Keratinocyte (primary cell): ENCODE results near the gene FRAS1. TPM values are rescaled to one million over a fixed set of nuclear protein-coding genes. Genes with fewer than 3 reads are reported as not detected.
"Not testable (repeated sequence)": the region's sequence is repeated elsewhere in the genome, so short reads cannot be mapped to it uniquely, and the experiment has no call there.

Experiments used
- DNase-seq: peaks from one replicate; pipeline ENCODE4 v3.0.0-alpha.2; 2011; ENCODE audit warnings: low read depth, missing footprints, low spot score
- FAIRE-seq: peaks from 2 replicates; lab custom pipeline; 2011; peaks lifted over from hg19 to GRCh38; lab: Jason Lieb, UNC
- H2AFZ ChIP-seq: 2 replicates; pipeline ENCODE4 v1.6.0; 2012; ENCODE audit warnings: low read length, control low read depth, inconsistent platforms; ENCODE audit not compliant: control insufficient read depth
- H3K27ac ChIP-seq: 2 replicates; pipeline ENCODE4 v1.5.1; 2011; ENCODE audit warnings: low read length; ENCODE audit not compliant: control insufficient read depth, insufficient read depth
- H3K27me3 ChIP-seq: 3 replicates; pipeline ENCODE4 v1.6.0; 2011; ENCODE audit warnings: low read length; ENCODE audit not compliant: control insufficient read depth, insufficient read depth; ENCODE audit errors: extremely low read depth
- H3K36me3 ChIP-seq, 2 experiments: 2 replicates in 1 of 2; 3 replicates in 1 of 2; pipeline ENCODE4 v1.5.1; 2011; ENCODE audit warnings: low read length in 2 of 2, mild to moderate bottlenecking in 1 of 2; ENCODE audit not compliant: control insufficient read depth in 2 of 2, insufficient read depth in 2 of 2; ENCODE audit errors: extremely low read depth in 1 of 2
- H3K4me1 ChIP-seq: 3 replicates; pipeline ENCODE4 v1.5.1; 2011; ENCODE audit warnings: low read length; ENCODE audit not compliant: control insufficient read depth, insufficient read depth; ENCODE audit errors: extremely low read depth
- H3K4me2 ChIP-seq: 3 replicates; pipeline ENCODE4 v1.6.0; 2011; ENCODE audit warnings: low read depth, low read length; ENCODE audit not compliant: control insufficient read depth, insufficient read depth; ENCODE audit errors: extremely low read depth
- H3K4me3 ChIP-seq, 3 experiments: fragments of 200-600 bp in 1 of 3; sonication (generic) in 1 of 3; 2 replicates in 2 of 3; 3 replicates in 1 of 3; pipeline ENCODE4 v1.5.1; 2011 to 2016; ENCODE audit warnings: low read length in 3 of 3, mild to moderate bottlenecking in 3 of 3, control low read depth in 2 of 3, inconsistent platforms in 1 of 3, low read depth in 1 of 3, mixed read lengths in 1 of 3, mixed run types in 1 of 3, moderate library complexity in 1 of 3; ENCODE audit not compliant: control insufficient read depth in 2 of 3, insufficient read depth in 2 of 3; ENCODE audit errors: extremely low read depth in 1 of 3
- H3K79me2 ChIP-seq: 2 replicates; pipeline ENCODE4 v1.6.0; 2012; ENCODE audit warnings: low read length; ENCODE audit not compliant: control insufficient read depth, insufficient read depth
- H3K9ac ChIP-seq: 3 replicates; pipeline ENCODE4 v1.6.0; 2011; ENCODE audit warnings: low read length; ENCODE audit not compliant: control insufficient read depth, insufficient read depth; ENCODE audit errors: extremely low read depth
- H3K9me1 ChIP-seq: 3 replicates; pipeline ENCODE4 v1.6.0; 2011; ENCODE audit warnings: low read length; ENCODE audit not compliant: control insufficient read depth, insufficient read depth; ENCODE audit errors: extremely low read depth
- H3K9me3 ChIP-seq: 2 replicates; pipeline ENCODE4 v1.5.1; 2012; ENCODE audit warnings: low read depth, low read length; ENCODE audit not compliant: control insufficient read depth
- H4K20me1 ChIP-seq: 3 replicates; pipeline ENCODE4 v1.6.0; 2011; ENCODE audit warnings: low read length; ENCODE audit not compliant: control insufficient read depth, insufficient read depth; ENCODE audit errors: extremely low read depth
- EZH2 ChIP-seq: IDR thresholded peaks from one replicate; pipeline ENCODE4 v1.6.1; 2012; ENCODE audit warnings: inconsistent platforms, mild to moderate bottlenecking, low read length, moderate library complexity
- dilution Hi-C: fragments of 300-500 bp; cut with MboI; formaldehyde crosslinking; loops from one replicate; pipeline ENCODE4 v1.7.0; 2020; ENCODE audit warnings: low sequenced_read_pairs; ENCODE audit not compliant: extremely low pct_ligation_motif_present
- polyA plus RNA-seq, 5 experiments: library from polyadenylated mRNA; depleted of rRNA in 3 of 5; stranded (reverse) in 3 of 5; stranded (forward) in 1 of 5; unstranded in 1 of 5; fragments of >200 nt; gene quantifications; 1 replicate in 1 of 5; 2 replicates in 3 of 5; 3 replicates in 1 of 5; pipeline versions ENCODE4 v1.2.1 to v1.2.3, GENCODE V29; 2011 to 2012; ENCODE audit warnings: missing spikeins in 2 of 5, low read depth in 1 of 5, low replicate concordance in 1 of 5
- TF ChIP-seq, protein P1 (sequence below), 3 experiments: IDR thresholded peaks in 1 of 3; conservative IDR thresholded peaks in 1 of 3; optimal IDR thresholded peaks in 1 of 3; 2 replicates in 2 of 3; 3 replicates in 1 of 3; pipeline versions ENCODE3 to v1.5.1; 2011; ENCODE audit warnings: low read length in 3 of 3, mild to moderate bottlenecking in 3 of 3, moderate library complexity in 2 of 3, control low read depth in 1 of 3, inconsistent platforms in 1 of 3; ENCODE audit not compliant: insufficient read depth in 2 of 3; ENCODE audit errors: extremely low read depth in 1 of 3

FRAS1 gene
- polyA plus RNA-seq, 1 donor (not counting 4 experiments of a cell fraction or from before 2014, with no cell fraction given) = 3.5 TPM

DNA sequence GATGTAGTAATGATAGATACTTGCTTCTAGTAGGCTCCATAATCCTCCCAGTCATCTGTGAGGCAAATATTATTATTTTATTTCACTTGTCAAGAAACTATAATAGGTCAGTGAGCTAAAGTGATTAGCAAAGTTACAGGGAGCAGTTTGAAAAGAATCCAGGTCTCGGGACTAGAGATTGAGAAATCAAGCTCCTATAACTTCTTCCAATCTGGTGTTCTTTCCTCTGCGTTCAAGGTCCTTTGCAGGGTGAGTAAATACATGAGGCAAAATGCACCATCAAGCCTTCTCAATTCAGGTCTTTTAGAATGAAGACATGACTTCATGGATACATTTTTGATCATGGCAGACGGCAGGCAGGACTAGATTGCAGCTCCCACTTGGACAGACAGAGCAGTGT is 150.4 kb downstream of the FRAS1 start:
- dilution Hi-C loops = no loop called here
- no peaks in the 10 kb centered on the region for H3K9me3 ChIP-seq
- no peak for FAIRE-seq
- no peak overlapping the region for H2AFZ ChIP-seq
- H3K9me1 ChIP-seq = no peaks in the 10 kb centered on the region
- H3K9ac ChIP-seq = no peak overlapping the region
- H3K4me3 ChIP-seq = no peak overlapping the region
- H3K27me3 ChIP-seq = no peaks in the 10 kb centered on the region
- H3K27ac ChIP-seq = no peak overlapping the region
- no peaks in the 10 kb centered on the region for H3K36me3 ChIP-seq
- no peak overlapping the region for H3K4me2 ChIP-seq
- H3K4me1 ChIP-seq = no peaks in the 10 kb centered on the region
- H3K79me2 ChIP-seq = no peaks in the 10 kb centered on the region
- H4K20me1 ChIP-seq = no peaks in the 10 kb centered on the region
- no peak for DNase-seq
- TF ChIP-seq, protein P1, sequence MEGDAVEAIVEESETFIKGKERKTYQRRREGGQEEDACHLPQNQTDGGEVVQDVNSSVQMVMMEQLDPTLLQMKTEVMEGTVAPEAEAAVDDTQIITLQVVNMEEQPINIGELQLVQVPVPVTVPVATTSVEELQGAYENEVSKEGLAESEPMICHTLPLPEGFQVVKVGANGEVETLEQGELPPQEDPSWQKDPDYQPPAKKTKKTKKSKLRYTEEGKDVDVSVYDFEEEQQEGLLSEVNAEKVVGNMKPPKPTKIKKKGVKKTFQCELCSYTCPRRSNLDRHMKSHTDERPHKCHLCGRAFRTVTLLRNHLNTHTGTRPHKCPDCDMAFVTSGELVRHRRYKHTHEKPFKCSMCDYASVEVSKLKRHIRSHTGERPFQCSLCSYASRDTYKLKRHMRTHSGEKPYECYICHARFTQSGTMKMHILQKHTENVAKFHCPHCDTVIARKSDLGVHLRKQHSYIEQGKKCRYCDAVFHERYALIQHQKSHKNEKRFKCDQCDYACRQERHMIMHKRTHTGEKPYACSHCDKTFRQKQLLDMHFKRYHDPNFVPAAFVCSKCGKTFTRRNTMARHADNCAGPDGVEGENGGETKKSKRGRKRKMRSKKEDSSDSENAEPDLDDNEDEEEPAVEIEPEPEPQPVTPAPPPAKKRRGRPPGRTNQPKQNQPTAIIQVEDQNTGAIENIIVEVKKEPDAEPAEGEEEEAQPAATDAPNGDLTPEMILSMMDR (optimal IDR thresholded peaks at IDR 0.05 in 1 of 3, IDR thresholded peaks at IDR 0.05 in 1 of 3, conservative IDR thresholded peaks at IDR 0.05 in 1 of 3; ENCODE audit: extremely low read depth in 1 of 3, insufficient read depth in 2 of 3, low read length in 3 of 3) = no peak
- no peak for TF ChIP-seq EZH2

DNA sequence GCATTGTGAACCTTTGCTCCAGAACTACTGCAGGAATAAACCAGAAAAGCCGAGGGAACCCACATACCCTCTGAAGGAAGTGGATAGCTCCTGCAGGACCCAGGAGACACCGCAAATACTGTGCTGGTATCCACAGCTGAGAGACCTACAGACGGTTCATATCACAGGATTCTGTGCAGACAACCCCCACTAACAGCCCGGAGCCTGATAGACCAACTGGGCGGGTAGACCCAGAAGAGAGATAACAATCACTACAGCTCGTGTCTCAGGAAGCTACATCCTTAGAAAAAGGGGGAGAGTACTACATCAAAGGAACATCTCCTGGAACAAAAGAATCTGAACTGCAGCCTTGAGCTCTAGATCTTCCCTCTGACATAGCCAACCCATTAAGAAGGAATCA is 150.8 kb downstream of the FRAS1 start:
- Histone ChIP-seq H3K4me2 (no peak overlapping the region), H3K27me3 (no peaks in the 10 kb centered on the region), H3K36me3 (no peaks in the 10 kb centered on the region), H3K9me3 (no peaks in the 10 kb centered on the region), H4K20me1 (no peaks in the 10 kb centered on the region), H3K27ac (no peak overlapping the region), H3K79me2 (no peaks in the 10 kb centered on the region), H2AFZ (no peak overlapping the region), H3K4me3 (no peak overlapping the region), H3K9me1 (no peaks in the 10 kb centered on the region), H3K4me1 (no peaks in the 10 kb centered on the region), H3K9ac (no peak overlapping the region)
- no peak for TF ChIP-seq EZH2
- TF ChIP-seq, protein P1 (optimal IDR thresholded peaks at IDR 0.05 in 1 of 3, IDR thresholded peaks at IDR 0.05 in 1 of 3, conservative IDR thresholded peaks at IDR 0.05 in 1 of 3; ENCODE audit: extremely low read depth in 1 of 3, insufficient read depth in 2 of 3, low read length in 3 of 3) = no peak
- no peak for FAIRE-seq
- DNase-seq = no peak
- dilution Hi-C loops = no loop called here

DNA sequence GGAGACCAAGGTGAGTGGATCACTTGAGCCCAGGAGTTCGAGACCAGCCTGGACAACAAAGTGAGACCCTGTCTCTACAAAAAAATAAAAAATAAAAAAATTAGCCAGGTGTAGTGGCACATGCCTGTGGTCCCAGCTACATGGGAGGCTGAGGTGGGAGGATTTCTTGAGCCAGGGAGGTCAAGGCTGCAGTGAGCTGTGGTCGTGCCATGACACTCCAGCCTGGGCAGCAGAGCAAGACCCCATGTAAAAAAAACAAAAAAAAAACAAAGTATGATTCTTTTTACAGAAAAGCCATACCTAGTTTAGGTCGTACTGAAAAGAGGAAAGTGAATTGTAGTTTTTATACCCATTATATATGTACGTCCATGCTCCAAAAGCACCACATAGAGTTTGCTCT is 151.8 kb downstream of the FRAS1 start:
- DNase-seq, H3K79me2 ChIP-seq, H4K20me1 ChIP-seq, H3K27ac ChIP-seq, H3K36me3 ChIP-seq, H3K4me1 ChIP-seq, FAIRE-seq, H2AFZ ChIP-seq, H3K9me3 ChIP-seq, H3K4me2 ChIP-seq, H3K9me1 ChIP-seq, H3K27me3 ChIP-seq, dilution Hi-C loops, H3K4me3 ChIP-seq, H3K9ac ChIP-seq: not testable (repeated sequence)
